ENCODE data around the gene KCTD10. TPM values are rescaled to one million over a fixed set of nuclear protein-coding genes. Genes with fewer than 3 reads are reported as not detected.

Gene KCTD10
- total RNA-seq, 1 experiment from 2014 or later: 54.5 TPM

GRCh38 chr12:109423392-109423791 is 53.7 kb downstream of the KCTD10 start:
- Histone ChIP-seq H3K4me3 (ENCODE audit: low read depth, low read length, poor library complexity, severe bottlenecking) (no peak overlapping the region), H3K9me3 (ENCODE audit: low read depth, low read length, poor library complexity, severe bottlenecking) (no peaks in the 10 kb centered on the region), H3K36me3 (ENCODE audit: insufficient read depth, low read length, poor library complexity, severe bottlenecking) (no peaks in the 10 kb centered on the region), H3K27me3 (replicated peaks; ENCODE audit: insufficient read depth, low read depth, low read length, poor library complexity) (no peaks in the 10 kb centered on the region), H3K27ac (ENCODE audit: low read depth, low read length, poor library complexity, severe bottlenecking) (no peak overlapping the region), H3K4me1 (ENCODE audit: insufficient read depth, low read length, poor library complexity, severe bottlenecking) (no peaks in the 10 kb centered on the region)
- intact Hi-C loops (cut with micrococcal nuclease; ENCODE audit: unreplicated experiment): no loop called here
- BruUV-seq (replicated peaks): no TSS peak
- ChIA-PET CTCF (no interaction called here), POLR2A (ENCODE audit: low non-redundant PET) (no interaction called here)
- TF ChIP-seq EZH2 (IDR thresholded peaks at IDR 0.05; ENCODE audit: borderline replicate concordance, low read depth, low read length, poor library complexity, severe bottlenecking): no peak
- TF ChIP-seq, protein P1, sequence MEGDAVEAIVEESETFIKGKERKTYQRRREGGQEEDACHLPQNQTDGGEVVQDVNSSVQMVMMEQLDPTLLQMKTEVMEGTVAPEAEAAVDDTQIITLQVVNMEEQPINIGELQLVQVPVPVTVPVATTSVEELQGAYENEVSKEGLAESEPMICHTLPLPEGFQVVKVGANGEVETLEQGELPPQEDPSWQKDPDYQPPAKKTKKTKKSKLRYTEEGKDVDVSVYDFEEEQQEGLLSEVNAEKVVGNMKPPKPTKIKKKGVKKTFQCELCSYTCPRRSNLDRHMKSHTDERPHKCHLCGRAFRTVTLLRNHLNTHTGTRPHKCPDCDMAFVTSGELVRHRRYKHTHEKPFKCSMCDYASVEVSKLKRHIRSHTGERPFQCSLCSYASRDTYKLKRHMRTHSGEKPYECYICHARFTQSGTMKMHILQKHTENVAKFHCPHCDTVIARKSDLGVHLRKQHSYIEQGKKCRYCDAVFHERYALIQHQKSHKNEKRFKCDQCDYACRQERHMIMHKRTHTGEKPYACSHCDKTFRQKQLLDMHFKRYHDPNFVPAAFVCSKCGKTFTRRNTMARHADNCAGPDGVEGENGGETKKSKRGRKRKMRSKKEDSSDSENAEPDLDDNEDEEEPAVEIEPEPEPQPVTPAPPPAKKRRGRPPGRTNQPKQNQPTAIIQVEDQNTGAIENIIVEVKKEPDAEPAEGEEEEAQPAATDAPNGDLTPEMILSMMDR (conservative IDR thresholded peaks at IDR 0.05; ENCODE audit: low read depth, low read length): no peak
- no peak for DNase-seq (ENCODE audit: low spot score)

- H3K27me3 ChIP-seq (replicated peaks; ENCODE audit: insufficient read depth, low read depth, low read length, poor library complexity): no peaks in the 10 kb centered on the region
- POLR2A ChIA-PET (ENCODE audit: low non-redundant PET): no interaction called here
- H3K9me3 ChIP-seq (ENCODE audit: low read depth, low read length, poor library complexity, severe bottlenecking): no peaks in the 10 kb centered on the region
- H3K4me3 ChIP-seq (ENCODE audit: low read depth, low read length, poor library complexity, severe bottlenecking): no peak overlapping the region
- H3K36me3 ChIP-seq (ENCODE audit: insufficient read depth, low read length, poor library complexity, severe bottlenecking): no peaks in the 10 kb centered on the region
- DNase-seq (ENCODE audit: low spot score): no peak
- TF ChIP-seq, protein P1 (conservative IDR thresholded peaks at IDR 0.05; ENCODE audit: low read depth, low read length): no peak
- TF ChIP-seq EZH2 (IDR thresholded peaks at IDR 0.05; ENCODE audit: borderline replicate concordance, low read depth, low read length, poor library complexity, severe bottlenecking): no peak
- H3K4me1 ChIP-seq (ENCODE audit: insufficient read depth, low read length, poor library complexity, severe bottlenecking): no peaks in the 10 kb centered on the region
- intact Hi-C loops (cut with micrococcal nuclease; ENCODE audit: unreplicated experiment): no loop called here
- no peak overlapping the region for H3K27ac ChIP-seq (ENCODE audit: low read depth, low read length, poor library complexity, severe bottlenecking)
- BruUV-seq (replicated peaks): no TSS peak
- CTCF ChIA-PET: no interaction called here
Observed at GRCh38 chr12:109422251-109422650, 54.8 kb downstream of the KCTD10 start.

DNA sequence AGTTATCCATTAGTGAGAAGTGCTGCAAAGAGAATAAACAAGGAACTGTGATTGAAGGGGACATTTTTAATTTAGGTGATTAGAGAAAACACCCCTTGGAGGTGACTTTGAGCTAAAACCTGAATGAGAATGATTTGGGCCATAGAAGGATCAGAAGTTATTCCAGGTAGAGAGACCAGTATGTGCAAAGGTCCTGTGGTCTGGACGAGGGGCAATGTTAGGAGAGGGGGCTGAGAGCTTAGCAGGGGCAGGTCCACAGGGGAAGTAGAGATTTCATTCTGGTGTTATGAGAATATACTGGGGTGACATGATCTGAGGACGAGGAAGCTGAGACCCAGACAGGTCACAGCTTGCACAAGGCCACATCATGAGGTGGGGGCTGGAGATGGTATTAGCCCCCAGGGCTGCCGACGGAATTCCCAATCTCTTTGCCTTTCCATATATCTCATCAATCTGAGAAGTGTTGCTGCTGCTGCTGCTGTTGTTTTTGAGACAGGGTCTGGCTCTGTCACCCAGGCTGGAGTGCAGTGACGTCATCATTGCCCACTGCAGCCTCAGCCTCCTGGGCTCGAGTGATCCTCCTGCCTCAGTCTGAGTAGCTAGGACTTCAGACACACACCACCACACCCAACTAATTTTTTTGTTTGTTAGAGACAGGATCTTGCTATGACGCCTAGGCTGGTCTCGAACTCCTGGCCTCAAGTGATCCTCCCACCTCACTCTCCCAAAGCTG is 55.6 kb downstream of the KCTD10 start:
- no TSS peak for BruUV-seq (replicated peaks)
- POLR2A ChIA-PET (ENCODE audit: low non-redundant PET): no interaction called here

More for the DNA sequence above, 55.6 kb downstream of the KCTD10 start:
- Histone ChIP-seq H3K27me3 (replicated peaks; ENCODE audit: insufficient read depth, low read depth, low read length, poor library complexity) (no peaks in the 10 kb centered on the region), H3K4me1 (ENCODE audit: insufficient read depth, low read length, poor library complexity, severe bottlenecking) (no peaks in the 10 kb centered on the region), H3K4me3 (ENCODE audit: low read depth, low read length, poor library complexity, severe bottlenecking) (no peak overlapping the region), H3K36me3 (ENCODE audit: insufficient read depth, low read length, poor library complexity, severe bottlenecking) (no peaks in the 10 kb centered on the region), H3K9me3 (ENCODE audit: low read depth, low read length, poor library complexity, severe bottlenecking) (no peaks in the 10 kb centered on the region), H3K27ac (ENCODE audit: low read depth, low read length, poor library complexity, severe bottlenecking) (no peak overlapping the region)
- CTCF ChIA-PET: interaction anchor here (0.7 kb wide), 1 partner anchor 11 kb away, joined by 3 read pairs; no protein-coding TSS in a partner anchor
- intact Hi-C loops (cut with micrococcal nuclease; ENCODE audit: unreplicated experiment): no loop called here
- TF ChIP-seq, protein P1 (conservative IDR thresholded peaks at IDR 0.05; ENCODE audit: low read depth, low read length): no peak
- TF ChIP-seq EZH2 (IDR thresholded peaks at IDR 0.05; ENCODE audit: borderline replicate concordance, low read depth, low read length, poor library complexity, severe bottlenecking): no peak
- no peak for DNase-seq (ENCODE audit: low spot score)

Measured in A673 (cell line).